ENCODE data around the gene LIG3. TPM values are rescaled to one million over a fixed set of nuclear protein-coding genes. Genes with fewer than 3 reads are reported as not detected.

LIG3 gene
- total and polyA plus RNA-seq, 2 experiments from 2014 or later, result 16.4 to 119 TPM

DNA sequence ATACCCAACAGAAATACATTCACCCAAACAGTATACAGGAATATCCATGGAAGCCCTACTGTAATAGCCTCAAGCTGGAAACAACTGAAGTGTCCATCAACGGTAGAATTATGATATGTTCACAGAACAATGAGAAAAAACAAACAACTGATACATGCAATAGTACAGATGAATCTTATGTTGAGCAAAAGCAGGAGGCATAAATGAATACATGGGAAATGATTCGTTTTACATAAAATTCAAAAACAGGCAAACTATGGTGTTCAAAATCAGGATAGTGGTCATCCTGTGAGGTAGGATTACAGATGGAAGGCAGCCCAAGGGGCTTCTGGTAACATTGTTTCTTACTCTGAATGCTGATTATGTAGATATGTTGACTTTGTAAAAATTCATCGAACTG is 58.1 kb downstream of the LIG3 start (continued):
- TF ChIP-seq, protein P1, sequence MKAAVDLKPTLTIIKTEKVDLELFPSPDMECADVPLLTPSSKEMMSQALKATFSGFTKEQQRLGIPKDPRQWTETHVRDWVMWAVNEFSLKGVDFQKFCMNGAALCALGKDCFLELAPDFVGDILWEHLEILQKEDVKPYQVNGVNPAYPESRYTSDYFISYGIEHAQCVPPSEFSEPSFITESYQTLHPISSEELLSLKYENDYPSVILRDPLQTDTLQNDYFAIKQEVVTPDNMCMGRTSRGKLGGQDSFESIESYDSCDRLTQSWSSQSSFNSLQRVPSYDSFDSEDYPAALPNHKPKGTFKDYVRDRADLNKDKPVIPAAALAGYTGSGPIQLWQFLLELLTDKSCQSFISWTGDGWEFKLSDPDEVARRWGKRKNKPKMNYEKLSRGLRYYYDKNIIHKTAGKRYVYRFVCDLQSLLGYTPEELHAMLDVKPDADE (IDR thresholded peaks at IDR 0.05), result no peak
- no peak for TF ChIP-seq ZNF114 (CRISPR knock-in tag; IDR thresholded peaks at IDR 0.05)
- no peak for TF ChIP-seq EZH2 (IDR thresholded peaks at IDR 0.05; ENCODE audit: low read depth, unreplicated experiment)
- no peak for TF ChIP-seq POLR2AphosphoS5 (IDR thresholded peaks at IDR 0.05; ENCODE audit: low read depth)

- Mint-ChIP-seq H3K9me3 (no peaks in the 10 kb centered on the region), H3K4me1 (no peaks in the 10 kb centered on the region), H3K27me3 (ENCODE audit: insufficient read depth, low read depth, poor library complexity) (peaks cover 8% of the 10 kb centered on the region), H3K36me3 (ENCODE audit: low read depth) (0 out of 3 replicates have a peak, but pooled peaks cover 2% of the 10 kb centered on the region), H3K4me3 (no peak overlapping the region), H3K27ac (no peak overlapping the region)
- Histone ChIP-seq H3K36me3 (ENCODE audit: insufficient read depth) (no peaks in the 10 kb centered on the region), H2AFZ (no peak overlapping the region), H4K20me1 (replicated peaks; ENCODE audit: insufficient read depth) (no peaks in the 10 kb centered on the region), H3K9me2 (ENCODE audit: insufficient read depth) (no peaks in the 10 kb centered on the region), H3K4me2 (no peak overlapping the region), H3K4me1 (ENCODE audit: insufficient read depth) (no peaks in the 10 kb centered on the region), H3K27ac (ENCODE audit: low read depth) (no peak overlapping the region), H3K27me3 (ENCODE audit: insufficient read depth) (no peaks in the 10 kb centered on the region), H3F3A (replicated peaks; ENCODE audit: low read depth) (0 out of 2 replicates have a peak, but pooled peaks cover 2% of the 10 kb centered on the region), H3K79me2 (replicated peaks; ENCODE audit: insufficient read depth) (no peaks in the 10 kb centered on the region), H3K4me3 (no peak overlapping the region)
- no peak for ATAC-seq
- TF ChIP-seq JUNB (IDR thresholded peaks at IDR 0.05; ENCODE audit: unreplicated experiment) (no peak), EZH2 (IDR thresholded peaks at IDR 0.05; ENCODE audit: low read depth, unreplicated experiment) (no peak), CREB1 (CRISPR knock-in tag; IDR thresholded peaks at IDR 0.05; ENCODE audit: low read depth) (no peak), NANOG (IDR thresholded peaks at IDR 0.05; ENCODE audit: borderline replicate concordance) (no peak), ZNF462 (CRISPR knock-in tag; IDR thresholded peaks at IDR 0.05) (no peak), CTCF (conservative IDR thresholded peaks at IDR 0.05; ENCODE audit: low read depth in 2 of 2) (no peak), ZNF114 (CRISPR knock-in tag; IDR thresholded peaks at IDR 0.05) (no peak), EZH2phosphoT487 (IDR thresholded peaks at IDR 0.05; ENCODE audit: unreplicated experiment) (no peak), STAT1 (IDR thresholded peaks at IDR 0.05; ENCODE audit: unreplicated experiment) (no peak)
- TF ChIP-seq, protein P2, sequence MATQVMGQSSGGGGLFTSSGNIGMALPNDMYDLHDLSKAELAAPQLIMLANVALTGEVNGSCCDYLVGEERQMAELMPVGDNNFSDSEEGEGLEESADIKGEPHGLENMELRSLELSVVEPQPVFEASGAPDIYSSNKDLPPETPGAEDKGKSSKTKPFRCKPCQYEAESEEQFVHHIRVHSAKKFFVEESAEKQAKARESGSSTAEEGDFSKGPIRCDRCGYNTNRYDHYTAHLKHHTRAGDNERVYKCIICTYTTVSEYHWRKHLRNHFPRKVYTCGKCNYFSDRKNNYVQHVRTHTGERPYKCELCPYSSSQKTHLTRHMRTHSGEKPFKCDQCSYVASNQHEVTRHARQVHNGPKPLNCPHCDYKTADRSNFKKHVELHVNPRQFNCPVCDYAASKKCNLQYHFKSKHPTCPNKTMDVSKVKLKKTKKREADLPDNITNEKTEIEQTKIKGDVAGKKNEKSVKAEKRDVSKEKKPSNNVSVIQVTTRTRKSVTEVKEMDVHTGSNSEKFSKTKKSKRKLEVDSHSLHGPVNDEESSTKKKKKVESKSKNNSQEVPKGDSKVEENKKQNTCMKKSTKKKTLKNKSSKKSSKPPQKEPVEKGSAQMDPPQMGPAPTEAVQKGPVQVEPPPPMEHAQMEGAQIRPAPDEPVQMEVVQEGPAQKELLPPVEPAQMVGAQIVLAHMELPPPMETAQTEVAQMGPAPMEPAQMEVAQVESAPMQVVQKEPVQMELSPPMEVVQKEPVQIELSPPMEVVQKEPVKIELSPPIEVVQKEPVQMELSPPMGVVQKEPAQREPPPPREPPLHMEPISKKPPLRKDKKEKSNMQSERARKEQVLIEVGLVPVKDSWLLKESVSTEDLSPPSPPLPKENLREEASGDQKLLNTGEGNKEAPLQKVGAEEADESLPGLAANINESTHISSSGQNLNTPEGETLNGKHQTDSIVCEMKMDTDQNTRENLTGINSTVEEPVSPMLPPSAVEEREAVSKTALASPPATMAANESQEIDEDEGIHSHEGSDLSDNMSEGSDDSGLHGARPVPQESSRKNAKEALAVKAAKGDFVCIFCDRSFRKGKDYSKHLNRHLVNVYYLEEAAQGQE (IDR thresholded peaks at IDR 0.05; ENCODE audit: unreplicated experiment), result no peak
- DNase-seq (ENCODE audit: low spot score), result no peak
These were observed 61.1 kb downstream of the LIG3 start for GRCh38 chr17:35041390-35041789.
